GM23338 (cell line): ENCODE results near the gene RBM34. TPM values are rescaled to one million over a fixed set of nuclear protein-coding genes. Genes with fewer than 3 reads are reported as not detected.

Experiments used
- ATAC-seq: fragments of 200-7000 bp; cut with Tn5 transposase; 3 replicates; pipeline ENCODE4 v1.9.1; 2020
- DNase-seq: peaks from one replicate; pipeline ENCODE4 v3.0.0-alpha.2; 2015; ENCODE audit warnings: low spot score
- H2AFZ ChIP-seq: fragments of 200-600 bp; sonication (generic); 2 replicates; pipeline ENCODE4 v1.8.0; 2016; ENCODE audit warnings: antibody characterized with exemption, mild to moderate bottlenecking, moderate library complexity
- H3F3A ChIP-seq: fragments of 200-600 bp; sonication (generic); replicated peaks from 2 replicates; pipeline ENCODE4 v1.8.0; 2017; ENCODE audit warnings: antibody characterized with exemption, mixed run types, low read depth
- H3K27ac ChIP-seq: fragments of 200-600 bp; sonication (generic); 2 replicates; pipeline ENCODE4 v1.6.1; 2016; ENCODE audit warnings: low read depth
- H3K27me3 ChIP-seq: fragments of 200-600 bp; sonication (generic); 2 replicates; pipeline ENCODE4 v1.8.0; 2016; ENCODE audit warnings: mild to moderate bottlenecking, mixed run types, moderate library complexity; ENCODE audit not compliant: insufficient read depth
- H3K36me3 ChIP-seq: fragments of 200-600 bp; sonication (generic); 2 replicates; pipeline ENCODE4 v1.8.0; 2016; ENCODE audit warnings: mild to moderate bottlenecking; ENCODE audit not compliant: insufficient read depth
- H3K4me1 ChIP-seq: fragments of 200-600 bp; sonication (generic); 2 replicates; pipeline ENCODE4 v1.8.0; 2016; ENCODE audit warnings: mild to moderate bottlenecking, moderate library complexity; ENCODE audit not compliant: insufficient read depth
- H3K4me2 ChIP-seq: fragments of 200-600 bp; sonication (generic); 2 replicates; pipeline ENCODE4 v1.7.1; 2017; ENCODE audit warnings: mixed run types
- H3K4me3 ChIP-seq: fragments of 200-600 bp; sonication (generic); 2 replicates; pipeline ENCODE4 v1.6.1; 2016; ENCODE audit warnings: mixed run types
- H3K79me2 ChIP-seq: fragments of 200-600 bp; sonication (generic); replicated peaks from 2 replicates; pipeline ENCODE4 v1.8.0; 2017; ENCODE audit warnings: mild to moderate bottlenecking; ENCODE audit not compliant: insufficient read depth
- H3K9me2 ChIP-seq: fragments of 200-600 bp; sonication (generic); 2 replicates; pipeline ENCODE4 v1.8.0; 2017; ENCODE audit not compliant: insufficient read depth
- H4K20me1 ChIP-seq: fragments of 200-600 bp; sonication (generic); replicated peaks from 2 replicates; pipeline ENCODE4 v1.8.0; 2017; ENCODE audit warnings: mild to moderate bottlenecking; ENCODE audit not compliant: insufficient read depth
- H3K27ac Mint-ChIP-seq: 2 replicates; pipeline ENCODE4 v1.8.0; 2020; ENCODE audit warnings: inconsistent platforms, mild to moderate bottlenecking, moderate library complexity, mixed read lengths
- H3K27me3 Mint-ChIP-seq: 3 replicates; pipeline ENCODE4 v1.8.0; 2022; ENCODE audit warnings: low read depth, mild to moderate bottlenecking, moderate library complexity, mixed read lengths, inconsistent platforms; ENCODE audit not compliant: insufficient read depth, poor library complexity
- H3K36me3 Mint-ChIP-seq: 3 replicates; pipeline ENCODE4 v1.8.0; 2021; ENCODE audit warnings: low read depth, mild to moderate bottlenecking, inconsistent platforms, moderate library complexity, mixed read lengths
- H3K4me1 Mint-ChIP-seq: 3 replicates; pipeline ENCODE4 v1.8.0; 2020; ENCODE audit warnings: mild to moderate bottlenecking, inconsistent platforms, mixed read lengths
- H3K4me3 Mint-ChIP-seq: 3 replicates; pipeline ENCODE4 v1.8.0; 2021; ENCODE audit warnings: moderate library complexity, mild to moderate bottlenecking, inconsistent platforms, mixed read lengths
- H3K9me3 Mint-ChIP-seq: 3 replicates; pipeline ENCODE4 v1.8.0; 2020; ENCODE audit warnings: moderate library complexity, mild to moderate bottlenecking, inconsistent platforms, mixed read lengths
- CREB1 ChIP-seq: fragments of 250-450 bp; sonication (Bioruptor Pico); IDR thresholded peaks from 2 replicates; pipeline ENCODE4 v1.5.0; 2020; ENCODE audit warnings: low read depth, mild to moderate bottlenecking, moderate library complexity
- CTCF ChIP-seq, 2 experiments: fragments of 200-600 bp in 1 of 2; sonication (generic) in 1 of 2; conservative IDR thresholded peaks; 2 replicates each; pipeline versions ENCODE4 v1.5.1 to v1.6.1; 2016 to 2017; ENCODE audit warnings: antibody characterized with exemption in 2 of 2, low read depth in 2 of 2, mild to moderate bottlenecking in 2 of 2, moderate library complexity in 1 of 2
- EZH2 ChIP-seq: fragments of 200-600 bp; sonication (generic); IDR thresholded peaks from one replicate; pipeline ENCODE4 v1.8.0; 2017; ENCODE audit warnings: antibody characterized with exemption, mild to moderate bottlenecking, low read depth; ENCODE audit not compliant: unreplicated experiment
- EZH2phosphoT487 ChIP-seq: fragments of 200-600 bp; sonication (generic); IDR thresholded peaks from one replicate; pipeline ENCODE4 v1.8.1; 2018; ENCODE audit warnings: antibody characterized with exemption; ENCODE audit not compliant: unreplicated experiment
- JUNB ChIP-seq: IDR thresholded peaks from one replicate; pipeline ENCODE4 v1.6.1; 2016; ENCODE audit warnings: antibody characterized with exemption; ENCODE audit not compliant: unreplicated experiment
- NANOG ChIP-seq: IDR thresholded peaks from 2 replicates; pipeline ENCODE4 v1.6.1; 2016; ENCODE audit warnings: antibody characterized with exemption, borderline replicate concordance
- POLR2AphosphoS5 ChIP-seq: IDR thresholded peaks from 2 replicates; pipeline ENCODE4 v1.6.1; 2016; ENCODE audit warnings: antibody characterized with exemption, low read depth
- STAT1 ChIP-seq: IDR thresholded peaks from one replicate; pipeline ENCODE4 v1.6.1; 2016; ENCODE audit warnings: antibody characterized with exemption; ENCODE audit not compliant: unreplicated experiment
- ZNF114 ChIP-seq: fragments of 250-450 bp; sonication (Bioruptor Pico); IDR thresholded peaks from 2 replicates; pipeline ENCODE4 v1.5.0; 2020; ENCODE audit warnings: mild to moderate bottlenecking, moderate library complexity
- ZNF331 ChIP-seq: fragments of 250-450 bp; sonication (Bioruptor Pico); IDR thresholded peaks from 2 replicates; pipeline ENCODE4 v1.5.0; 2020; ENCODE audit warnings: low read depth, mild to moderate bottlenecking, moderate library complexity
- polyA plus RNA-seq: library from polyadenylated mRNA; unstranded; fragments of >200 nt; fragmentation: Nextera tagmentation; extraction: Ambion mirVana; gene quantifications from 2 replicates; pipeline ENCODE4 v1.2.1, GENCODE V29; 2016
- total RNA-seq: library from RNA; depleted of rRNA; stranded (reverse); fragments of >200 nt; shearing (Covaris generic); gene quantifications from 2 replicates; pipeline ENCODE4 v1.2.3, GENCODE V29; 2014
- TF ChIP-seq, protein P1 (sequence below): IDR thresholded peaks from one replicate; pipeline ENCODE4 v1.6.1; 2018; ENCODE audit warnings: antibody characterized with exemption; ENCODE audit not compliant: unreplicated experiment
- TF ChIP-seq, protein P2 (sequence below): IDR thresholded peaks from 2 replicates; pipeline ENCODE4 v1.6.1; 2016; ENCODE audit warnings: antibody characterized with exemption
- TF ChIP-seq, protein P3 (sequence below): fragments of 250-450 bp; sonication (Bioruptor Pico); IDR thresholded peaks from 2 replicates; pipeline ENCODE4 v1.5.0; 2020; ENCODE audit warnings: mild to moderate bottlenecking, moderate library complexity

Gene RBM34
- total and polyA plus RNA-seq, 2 experiments from 2014 or later, result 51.8 to 177 TPM

DNA sequence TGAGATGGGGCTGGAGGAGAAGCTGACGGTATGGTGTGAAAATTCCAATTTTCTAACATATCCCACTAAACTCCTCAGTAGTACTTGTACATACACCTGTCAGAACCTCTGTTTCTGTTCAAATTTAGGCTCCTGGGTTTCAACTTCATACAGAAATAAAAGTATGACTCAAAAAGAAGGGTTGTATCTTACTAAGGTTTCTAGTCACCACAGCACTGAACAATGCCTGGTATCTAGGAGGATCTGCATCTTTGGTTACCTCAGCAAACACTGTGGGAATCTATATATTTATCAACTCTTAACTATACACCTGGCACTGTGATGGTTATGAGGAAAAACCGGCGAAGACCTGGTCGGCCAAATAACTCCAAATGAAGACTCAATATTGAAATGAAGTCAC lies 13.8 kb downstream of the RBM34 start:
- H3K4me1 ChIP-seq, result no peaks in the 10 kb centered on the region
- H3K27ac ChIP-seq, result no peak overlapping the region
- H3K27me3 Mint-ChIP-seq, result peaks cover 7% of the 10 kb centered on the region
- H3K4me2 ChIP-seq, result no peak overlapping the region
- peaks cover 34% of the 10 kb centered on the region for H3K36me3 ChIP-seq
- peaks cover 84% of the 10 kb centered on the region for H3K36me3 Mint-ChIP-seq
- no peak overlapping the region for H3K4me3 Mint-ChIP-seq
- 0 out of 2 replicates have a peak, but pooled peaks cover 3% of the 10 kb centered on the region for H3F3A ChIP-seq
- H3K9me2 ChIP-seq, result no peaks in the 10 kb centered on the region
- H2AFZ ChIP-seq, result no peak overlapping the region
- DNase-seq, result no peak
- peaks cover 3% of the 10 kb centered on the region; the same call in 1 of the 2 replicates for H4K20me1 ChIP-seq
- no peak overlapping the region for H3K27ac Mint-ChIP-seq
- no peak for ATAC-seq
- no peak overlapping the region for H3K4me3 ChIP-seq
- no peaks in the 10 kb centered on the region for H3K27me3 ChIP-seq
- peaks cover 53% of the 10 kb centered on the region for H3K79me2 ChIP-seq
- H3K4me1 Mint-ChIP-seq, result no peaks in the 10 kb centered on the region
- no peaks in the 10 kb centered on the region; the same call in 2 of the 3 replicates for H3K9me3 Mint-ChIP-seq
- TF ChIP-seq CREB1 (CRISPR knock-in tag), result no peak
- no peak for TF ChIP-seq ZNF114 (CRISPR knock-in tag)
- TF ChIP-seq POLR2AphosphoS5, result no peak
- no peak for TF ChIP-seq STAT1
- TF ChIP-seq JUNB, result no peak
- TF ChIP-seq, protein P1, sequence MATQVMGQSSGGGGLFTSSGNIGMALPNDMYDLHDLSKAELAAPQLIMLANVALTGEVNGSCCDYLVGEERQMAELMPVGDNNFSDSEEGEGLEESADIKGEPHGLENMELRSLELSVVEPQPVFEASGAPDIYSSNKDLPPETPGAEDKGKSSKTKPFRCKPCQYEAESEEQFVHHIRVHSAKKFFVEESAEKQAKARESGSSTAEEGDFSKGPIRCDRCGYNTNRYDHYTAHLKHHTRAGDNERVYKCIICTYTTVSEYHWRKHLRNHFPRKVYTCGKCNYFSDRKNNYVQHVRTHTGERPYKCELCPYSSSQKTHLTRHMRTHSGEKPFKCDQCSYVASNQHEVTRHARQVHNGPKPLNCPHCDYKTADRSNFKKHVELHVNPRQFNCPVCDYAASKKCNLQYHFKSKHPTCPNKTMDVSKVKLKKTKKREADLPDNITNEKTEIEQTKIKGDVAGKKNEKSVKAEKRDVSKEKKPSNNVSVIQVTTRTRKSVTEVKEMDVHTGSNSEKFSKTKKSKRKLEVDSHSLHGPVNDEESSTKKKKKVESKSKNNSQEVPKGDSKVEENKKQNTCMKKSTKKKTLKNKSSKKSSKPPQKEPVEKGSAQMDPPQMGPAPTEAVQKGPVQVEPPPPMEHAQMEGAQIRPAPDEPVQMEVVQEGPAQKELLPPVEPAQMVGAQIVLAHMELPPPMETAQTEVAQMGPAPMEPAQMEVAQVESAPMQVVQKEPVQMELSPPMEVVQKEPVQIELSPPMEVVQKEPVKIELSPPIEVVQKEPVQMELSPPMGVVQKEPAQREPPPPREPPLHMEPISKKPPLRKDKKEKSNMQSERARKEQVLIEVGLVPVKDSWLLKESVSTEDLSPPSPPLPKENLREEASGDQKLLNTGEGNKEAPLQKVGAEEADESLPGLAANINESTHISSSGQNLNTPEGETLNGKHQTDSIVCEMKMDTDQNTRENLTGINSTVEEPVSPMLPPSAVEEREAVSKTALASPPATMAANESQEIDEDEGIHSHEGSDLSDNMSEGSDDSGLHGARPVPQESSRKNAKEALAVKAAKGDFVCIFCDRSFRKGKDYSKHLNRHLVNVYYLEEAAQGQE, result no peak
- TF ChIP-seq NANOG, result no peak
- TF ChIP-seq ZNF331 (CRISPR knock-in tag), result no peak
- TF ChIP-seq, protein P2, sequence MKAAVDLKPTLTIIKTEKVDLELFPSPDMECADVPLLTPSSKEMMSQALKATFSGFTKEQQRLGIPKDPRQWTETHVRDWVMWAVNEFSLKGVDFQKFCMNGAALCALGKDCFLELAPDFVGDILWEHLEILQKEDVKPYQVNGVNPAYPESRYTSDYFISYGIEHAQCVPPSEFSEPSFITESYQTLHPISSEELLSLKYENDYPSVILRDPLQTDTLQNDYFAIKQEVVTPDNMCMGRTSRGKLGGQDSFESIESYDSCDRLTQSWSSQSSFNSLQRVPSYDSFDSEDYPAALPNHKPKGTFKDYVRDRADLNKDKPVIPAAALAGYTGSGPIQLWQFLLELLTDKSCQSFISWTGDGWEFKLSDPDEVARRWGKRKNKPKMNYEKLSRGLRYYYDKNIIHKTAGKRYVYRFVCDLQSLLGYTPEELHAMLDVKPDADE, result no peak
- TF ChIP-seq EZH2, result no peak
- no peak for TF ChIP-seq EZH2phosphoT487
- no peak for TF ChIP-seq CTCF (conservative IDR thresholded peaks at IDR 0.05; ENCODE audit: low read depth in 2 of 2)
- TF ChIP-seq, protein P3, sequence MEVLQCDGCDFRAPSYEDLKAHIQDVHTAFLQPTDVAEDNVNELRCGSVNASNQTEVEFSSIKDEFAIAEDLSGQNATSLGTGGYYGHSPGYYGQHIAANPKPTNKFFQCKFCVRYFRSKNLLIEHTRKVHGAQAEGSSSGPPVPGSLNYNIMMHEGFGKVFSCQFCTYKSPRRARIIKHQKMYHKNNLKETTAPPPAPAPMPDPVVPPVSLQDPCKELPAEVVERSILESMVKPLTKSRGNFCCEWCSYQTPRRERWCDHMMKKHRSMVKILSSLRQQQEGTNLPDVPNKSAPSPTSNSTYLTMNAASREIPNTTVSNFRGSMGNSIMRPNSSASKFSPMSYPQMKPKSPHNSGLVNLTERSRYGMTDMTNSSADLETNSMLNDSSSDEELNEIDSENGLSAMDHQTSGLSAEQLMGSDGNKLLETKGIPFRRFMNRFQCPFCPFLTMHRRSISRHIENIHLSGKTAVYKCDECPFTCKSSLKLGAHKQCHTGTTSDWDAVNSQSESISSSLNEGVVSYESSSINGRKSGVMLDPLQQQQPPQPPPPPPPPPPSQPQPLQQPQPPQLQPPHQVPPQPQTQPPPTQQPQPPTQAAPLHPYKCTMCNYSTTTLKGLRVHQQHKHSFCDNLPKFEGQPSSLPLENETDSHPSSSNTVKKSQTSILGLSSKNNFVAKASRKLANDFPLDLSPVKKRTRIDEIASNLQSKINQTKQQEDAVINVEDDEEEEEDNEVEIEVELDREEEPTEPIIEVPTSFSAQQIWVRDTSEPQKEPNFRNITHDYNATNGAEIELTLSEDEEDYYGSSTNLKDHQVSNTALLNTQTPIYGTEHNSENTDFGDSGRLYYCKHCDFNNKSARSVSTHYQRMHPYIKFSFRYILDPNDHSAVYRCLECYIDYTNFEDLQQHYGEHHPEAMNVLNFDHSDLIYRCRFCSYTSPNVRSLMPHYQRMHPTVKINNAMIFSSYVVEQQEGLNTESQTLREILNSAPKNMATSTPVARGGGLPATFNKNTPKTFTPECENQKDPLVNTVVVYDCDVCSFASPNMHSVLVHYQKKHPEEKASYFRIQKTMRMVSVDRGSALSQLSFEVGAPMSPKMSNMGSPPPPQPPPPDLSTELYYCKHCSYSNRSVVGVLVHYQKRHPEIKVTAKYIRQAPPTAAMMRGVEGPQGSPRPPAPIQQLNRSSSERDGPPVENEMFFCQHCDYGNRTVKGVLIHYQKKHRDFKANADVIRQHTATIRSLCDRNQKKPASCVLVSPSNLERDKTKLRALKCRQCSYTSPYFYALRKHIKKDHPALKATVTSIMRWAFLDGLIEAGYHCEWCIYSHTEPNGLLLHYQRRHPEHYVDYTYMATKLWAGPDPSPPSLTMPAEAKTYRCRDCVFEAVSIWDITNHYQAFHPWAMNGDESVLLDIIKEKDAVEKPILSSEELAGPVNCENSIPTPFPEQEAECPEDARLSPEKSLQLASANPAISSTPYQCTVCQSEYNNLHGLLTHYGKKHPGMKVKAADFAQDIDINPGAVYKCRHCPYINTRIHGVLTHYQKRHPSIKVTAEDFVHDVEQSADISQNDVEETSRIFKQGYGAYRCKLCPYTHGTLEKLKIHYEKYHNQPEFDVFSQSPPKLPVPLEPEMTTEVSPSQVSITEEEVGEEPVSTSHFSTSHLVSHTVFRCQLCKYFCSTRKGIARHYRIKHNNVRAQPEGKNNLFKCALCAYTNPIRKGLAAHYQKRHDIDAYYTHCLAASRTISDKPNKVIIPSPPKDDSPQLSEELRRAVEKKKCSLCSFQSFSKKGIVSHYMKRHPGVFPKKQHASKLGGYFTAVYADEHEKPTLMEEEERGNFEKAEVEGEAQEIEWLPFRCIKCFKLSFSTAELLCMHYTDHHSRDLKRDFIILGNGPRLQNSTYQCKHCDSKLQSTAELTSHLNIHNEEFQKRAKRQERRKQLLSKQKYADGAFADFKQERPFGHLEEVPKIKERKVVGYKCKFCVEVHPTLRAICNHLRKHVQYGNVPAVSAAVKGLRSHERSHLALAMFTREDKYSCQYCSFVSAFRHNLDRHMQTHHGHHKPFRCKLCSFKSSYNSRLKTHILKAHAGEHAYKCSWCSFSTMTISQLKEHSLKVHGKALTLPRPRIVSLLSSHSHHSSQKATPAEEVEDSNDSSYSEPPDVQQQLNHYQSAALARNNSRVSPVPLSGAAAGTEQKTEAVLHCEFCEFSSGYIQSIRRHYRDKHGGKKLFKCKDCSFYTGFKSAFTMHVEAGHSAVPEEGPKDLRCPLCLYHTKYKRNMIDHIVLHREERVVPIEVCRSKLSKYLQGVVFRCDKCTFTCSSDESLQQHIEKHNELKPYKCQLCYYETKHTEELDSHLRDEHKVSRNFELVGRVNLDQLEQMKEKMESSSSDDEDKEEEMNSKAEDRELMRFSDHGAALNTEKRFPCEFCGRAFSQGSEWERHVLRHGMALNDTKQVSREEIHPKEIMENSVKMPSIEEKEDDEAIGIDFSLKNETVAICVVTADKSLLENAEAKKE (CRISPR knock-in tag), result no peak
